A204.1 (cell line): Measurements from ENCODE around the gene SRD5A1.
"Not testable (repeated sequence)": the region's sequence is repeated elsewhere in the genome, so short reads cannot be mapped to it uniquely, and the experiment has no call there.

Source experiments
- FAIRE-seq: peaks from 2 replicates; lab custom pipeline; 2012; peaks lifted over from hg19 to GRCh38; lab: Jason Lieb, UNC

The SRD5A1 gene

DNA sequence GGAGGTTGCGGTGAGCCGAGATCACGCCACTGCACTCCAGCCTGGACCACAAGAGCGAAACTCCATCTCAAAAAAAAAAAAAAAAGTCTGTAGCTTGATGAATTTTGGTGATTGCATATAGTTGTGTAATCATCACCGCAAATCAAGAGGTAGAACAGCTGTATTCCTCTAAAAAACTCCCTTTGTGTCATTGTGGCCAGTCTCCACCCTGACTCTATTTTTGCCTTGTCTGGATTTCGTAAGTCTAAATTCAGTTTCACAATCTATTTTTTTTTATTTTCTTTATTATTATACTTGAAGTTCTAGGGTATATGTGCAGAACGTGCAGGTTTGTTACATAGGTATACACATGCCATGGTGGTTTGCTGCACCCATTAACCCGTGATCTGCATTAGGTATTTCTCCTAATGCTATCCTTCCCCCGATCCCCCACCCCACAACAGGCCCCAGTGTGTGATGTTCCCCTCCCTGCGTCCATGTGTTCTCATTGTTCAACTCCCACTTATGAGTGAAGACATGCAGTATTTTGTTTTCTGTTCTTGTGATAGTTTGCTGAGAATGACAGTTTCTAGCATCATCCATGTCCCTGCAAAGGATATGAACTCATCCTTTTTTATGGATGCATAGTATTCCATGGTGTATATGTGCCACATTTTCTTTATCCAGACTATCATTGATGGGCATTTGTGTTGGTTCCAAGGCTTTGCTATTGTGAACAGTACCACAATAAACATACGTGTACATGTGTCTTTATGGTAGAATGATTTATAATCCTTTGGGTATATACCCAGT is 12.5 kb downstream of the SRD5A1 start:
- FAIRE-seq: not testable (repeated sequence)

DNA sequence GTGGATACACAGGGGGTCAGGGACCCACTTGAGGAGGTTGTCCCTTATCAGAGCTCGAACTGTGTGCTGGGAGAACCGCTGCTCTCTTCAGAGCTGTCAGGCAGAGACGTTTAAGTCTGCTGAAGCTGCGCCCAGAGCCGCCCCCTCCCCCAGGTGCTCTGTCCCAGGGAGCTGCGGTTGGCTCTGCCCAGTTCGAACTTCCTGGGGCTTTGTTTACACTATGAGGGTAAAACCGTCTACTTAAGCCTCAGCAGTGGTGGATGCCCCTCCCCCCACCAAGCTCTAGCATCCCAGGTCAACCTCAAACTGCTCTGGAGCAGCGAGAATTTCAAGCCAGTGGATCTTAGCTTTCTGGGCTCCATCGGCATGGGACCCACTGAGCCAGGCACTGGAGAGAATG is 15.9 kb downstream of the SRD5A1 start:
- FAIRE-seq: no peak

DNA sequence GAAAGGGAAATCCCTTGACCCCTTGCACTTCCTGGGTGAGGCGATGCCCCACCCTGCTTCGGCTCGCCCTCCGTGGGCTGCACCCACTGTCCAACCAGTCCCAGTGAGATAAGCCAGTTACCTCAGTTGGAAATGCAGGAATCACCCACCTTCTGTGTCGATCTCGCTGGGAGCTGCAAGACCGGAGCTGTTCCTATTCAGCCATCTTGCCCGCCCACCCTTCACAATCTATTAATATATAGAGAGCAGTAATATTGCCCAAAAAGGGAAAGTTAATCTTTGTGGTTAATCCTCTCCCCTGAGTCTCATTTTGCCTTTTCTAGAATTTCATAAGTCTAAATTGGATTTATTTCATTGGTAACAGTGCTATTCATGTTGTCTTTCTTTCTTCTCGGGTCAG is 16.4 kb downstream of the SRD5A1 start:
- FAIRE-seq: no peak

DNA sequence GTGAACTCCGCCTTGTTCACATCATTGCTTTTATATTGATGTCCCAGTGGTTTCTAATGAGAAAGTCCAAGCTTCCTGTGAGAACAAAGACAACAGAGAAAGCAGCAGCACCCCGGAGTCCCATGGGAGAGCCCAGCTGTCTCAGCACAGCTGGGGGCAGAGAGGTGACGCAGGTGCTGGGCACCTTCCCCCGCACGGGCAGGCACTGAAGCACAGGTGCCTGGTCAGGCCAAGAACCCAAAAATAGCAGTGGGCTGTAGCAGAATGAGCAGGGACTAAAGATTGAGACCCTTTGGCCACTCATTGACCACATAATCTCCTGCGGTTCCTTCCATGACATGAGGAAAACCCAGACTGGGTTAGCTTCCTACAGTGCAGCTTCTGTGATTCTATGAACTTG is 18.8 kb downstream of the SRD5A1 start:
- no peak for FAIRE-seq

DNA sequence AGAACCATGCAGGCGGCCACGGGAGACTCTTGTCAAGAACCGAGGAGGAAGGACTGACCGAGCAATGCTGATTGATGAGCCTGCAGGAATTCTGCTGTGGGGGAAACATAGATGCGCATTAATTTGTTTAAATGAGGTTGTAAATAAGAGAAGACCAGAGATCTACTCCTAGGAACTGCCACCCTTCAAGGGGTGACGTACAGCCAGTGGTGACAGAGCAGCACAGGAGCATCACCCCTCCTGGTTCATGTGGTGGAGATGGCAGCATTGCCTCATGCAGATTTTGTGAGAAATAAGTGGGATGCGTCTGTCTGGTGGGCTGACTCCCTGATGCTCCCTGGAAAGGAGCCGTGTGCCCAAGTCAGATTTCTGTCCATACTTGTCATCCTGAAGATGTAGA is 22.2 kb downstream of the SRD5A1 start:
- no peak for FAIRE-seq

DNA sequence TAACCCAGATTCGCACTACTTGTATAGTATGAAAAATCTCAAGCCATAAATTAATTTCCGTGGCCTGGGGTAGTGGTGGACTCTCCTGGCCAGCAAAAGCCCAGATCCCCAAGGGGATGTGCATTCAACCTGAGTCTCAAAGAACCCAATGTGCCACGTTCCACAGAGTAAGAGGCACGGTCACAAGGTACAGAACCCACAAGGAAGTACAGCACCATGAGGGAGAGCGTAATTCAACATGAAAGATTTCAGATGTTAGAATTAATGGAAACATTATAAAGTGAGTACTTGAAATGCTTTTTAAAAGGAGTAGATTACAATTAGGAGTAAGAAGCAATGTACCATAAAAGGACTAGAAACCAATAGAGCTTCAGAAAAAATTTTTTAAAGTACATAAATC is 23.4 kb downstream of the SRD5A1 start:
- no peak for FAIRE-seq

DNA sequence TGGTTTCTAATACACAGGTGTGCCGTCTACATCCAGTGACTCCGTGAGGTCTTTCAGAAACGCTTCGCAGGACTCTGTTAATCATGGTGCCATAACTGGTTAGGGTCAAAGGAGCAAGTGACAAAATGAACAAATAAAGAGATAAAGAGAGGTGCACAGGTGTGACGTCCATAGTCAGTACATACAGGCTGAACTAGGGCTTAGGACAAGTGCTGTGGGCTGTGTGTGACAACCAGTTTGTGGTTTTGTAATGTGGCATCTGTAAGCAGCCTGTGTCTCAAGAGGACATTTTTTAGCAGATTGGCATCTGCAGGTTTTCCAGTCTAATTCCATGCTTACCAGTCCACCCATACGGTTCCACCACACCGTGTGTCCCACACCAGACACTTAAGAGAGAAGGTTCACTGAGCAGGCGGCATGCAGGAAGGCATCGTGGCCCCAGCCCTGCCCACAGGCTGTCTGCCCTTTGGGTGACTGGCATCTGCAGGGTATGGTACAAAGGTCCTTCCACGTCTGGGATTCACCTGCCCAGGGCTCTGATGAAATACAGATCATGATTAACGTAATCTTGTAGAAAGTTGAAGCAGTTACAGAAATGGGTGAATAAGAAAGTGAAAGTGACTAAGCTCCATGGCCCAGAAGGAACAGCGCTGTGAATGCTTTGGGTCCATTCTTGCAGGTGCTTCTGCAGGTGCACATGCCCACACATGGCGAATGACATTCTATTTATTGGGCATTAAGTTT is 26.9 kb downstream of the SRD5A1 start:
- FAIRE-seq: no peak

DNA sequence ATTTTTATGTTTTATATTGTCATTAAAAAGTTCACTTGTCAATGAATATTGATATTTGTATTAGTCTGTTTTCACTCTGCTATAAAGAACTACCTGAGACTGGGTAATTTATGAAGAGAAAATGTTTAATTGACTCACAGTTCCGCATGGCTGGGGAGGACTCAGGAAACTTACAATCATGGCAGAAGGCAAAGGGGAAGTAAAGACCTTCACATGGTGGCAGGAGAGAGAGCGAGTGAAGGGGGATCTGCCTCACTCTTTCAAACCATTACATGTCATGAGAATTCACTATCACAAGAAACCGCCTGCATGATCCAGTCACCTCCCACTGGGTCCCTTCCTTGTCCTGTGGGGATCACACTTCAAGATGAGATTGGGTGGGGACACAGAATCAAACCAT is 27.4 kb downstream of the SRD5A1 start:
- no peak for FAIRE-seq

DNA sequence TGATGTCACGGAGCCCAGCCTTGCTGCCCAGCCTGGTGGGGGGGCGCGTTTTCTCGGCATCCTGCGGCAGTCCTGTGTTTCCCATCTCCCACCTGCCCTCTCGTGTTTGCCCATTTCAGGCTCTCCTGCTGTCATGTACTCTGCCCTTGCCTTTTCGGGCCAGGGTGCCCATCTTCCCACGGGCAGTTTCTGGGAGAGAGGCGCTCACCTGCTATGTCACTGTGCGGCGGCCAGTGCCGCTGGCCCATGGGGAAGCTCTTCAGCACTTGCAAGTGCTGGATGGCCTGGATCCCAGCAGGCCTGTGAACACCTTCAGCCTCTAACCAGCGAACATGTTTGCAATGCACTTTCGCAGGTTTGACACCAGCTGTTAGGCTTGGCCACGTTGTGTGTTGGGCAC is 33.5 kb downstream of the SRD5A1 start:
- no peak for FAIRE-seq

DNA sequence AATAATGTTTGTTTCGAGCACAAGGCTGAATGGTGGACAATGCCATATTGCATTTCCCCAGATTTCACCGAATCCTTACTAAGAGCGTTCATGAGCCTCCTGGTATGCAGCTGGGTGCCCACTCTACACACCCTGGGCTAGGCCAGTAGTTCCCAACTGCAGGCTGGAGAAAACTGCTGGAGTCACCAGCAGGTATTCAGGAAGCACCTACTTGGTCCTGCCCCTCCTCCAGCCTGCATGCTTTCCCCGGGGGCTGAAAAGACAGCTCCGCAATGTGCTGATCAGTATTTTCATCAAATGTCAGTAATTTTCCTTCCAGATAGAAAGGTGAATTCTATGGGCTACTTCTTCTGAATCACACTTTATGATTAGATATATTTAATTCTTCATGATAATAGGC is 34.4 kb downstream of the SRD5A1 start:
- no peak for FAIRE-seq

DNA sequence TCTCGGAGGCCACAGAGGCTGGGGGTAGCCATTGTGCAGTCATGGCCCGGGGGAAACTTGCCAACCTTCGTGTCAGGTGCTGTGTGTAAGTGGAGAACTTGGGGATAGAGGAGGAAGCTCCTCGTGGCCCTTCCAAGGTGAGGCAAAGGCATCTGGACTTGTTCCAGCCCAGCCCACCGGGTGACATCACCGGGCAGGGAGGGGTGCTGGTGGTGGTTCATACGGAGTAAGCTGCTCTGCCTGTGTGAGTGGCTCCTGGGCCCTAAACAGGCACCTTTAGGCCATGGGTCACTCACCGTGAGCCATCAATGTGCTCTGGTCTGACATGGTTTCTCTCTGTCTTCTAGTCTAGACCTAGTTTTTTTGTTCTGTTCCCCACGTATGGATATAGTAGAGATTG is 35.5 kb downstream of the SRD5A1 start:
- not testable (repeated sequence) for FAIRE-seq

DNA sequence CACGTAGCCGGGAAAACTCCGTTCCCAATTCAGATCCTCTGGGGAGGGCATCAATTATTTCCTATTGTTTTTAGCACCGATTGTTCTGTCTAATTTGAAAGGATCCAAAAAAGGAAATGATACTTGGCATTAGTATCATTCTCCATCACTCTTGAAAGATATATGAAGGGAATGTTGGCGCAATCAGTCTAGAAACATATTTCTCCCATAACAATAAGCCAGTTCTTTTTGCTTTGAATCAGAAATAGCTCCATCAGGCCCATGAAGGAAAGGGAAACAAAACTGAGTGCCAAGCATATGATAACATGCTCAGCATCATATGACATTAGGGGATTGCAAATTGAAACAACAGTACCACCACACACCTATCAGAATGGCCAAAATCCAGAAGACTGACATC is 39.8 kb downstream of the SRD5A1 start:
- FAIRE-seq: no peak

DNA sequence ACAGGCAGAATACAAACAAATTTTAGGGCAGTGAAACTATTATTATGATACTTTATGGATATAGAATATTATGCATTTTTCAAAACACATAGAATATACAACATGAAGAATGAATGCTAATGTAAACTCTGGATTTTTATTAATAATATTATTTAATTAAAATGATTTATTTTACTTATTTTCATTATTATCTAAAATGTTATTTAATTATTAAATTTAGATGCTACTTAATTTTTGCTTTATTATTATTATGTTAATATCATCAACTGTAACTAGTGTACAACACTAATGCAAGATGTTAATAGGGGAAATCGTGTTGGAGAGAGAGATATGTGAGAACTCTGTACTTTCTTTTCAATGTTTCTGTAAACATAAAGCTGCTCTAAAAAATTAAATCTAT is 40.7 kb downstream of the SRD5A1 start:
- peak; percentile 78 for FAIRE-seq

DNA sequence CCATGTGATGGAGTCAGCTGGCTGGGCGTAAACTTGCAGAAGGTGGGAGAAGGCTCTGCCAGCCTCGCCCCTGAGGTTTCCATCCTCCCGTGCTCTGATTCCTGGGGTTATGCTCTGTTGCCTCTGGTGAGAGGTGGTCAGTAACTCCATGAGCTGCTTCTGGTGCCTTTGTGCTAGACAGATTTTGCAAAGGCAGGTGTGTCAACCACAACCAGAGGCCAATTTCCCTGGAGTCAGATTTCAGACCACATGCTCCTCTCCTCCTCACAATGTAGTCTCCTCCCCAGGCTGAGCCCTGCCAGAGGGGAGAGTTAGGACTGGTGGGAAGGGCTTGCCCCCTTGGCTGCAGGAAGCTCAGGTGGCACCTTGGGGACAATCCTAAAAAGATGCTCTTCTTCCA is 41.2 kb downstream of the SRD5A1 start:
- FAIRE-seq: no peak

DNA sequence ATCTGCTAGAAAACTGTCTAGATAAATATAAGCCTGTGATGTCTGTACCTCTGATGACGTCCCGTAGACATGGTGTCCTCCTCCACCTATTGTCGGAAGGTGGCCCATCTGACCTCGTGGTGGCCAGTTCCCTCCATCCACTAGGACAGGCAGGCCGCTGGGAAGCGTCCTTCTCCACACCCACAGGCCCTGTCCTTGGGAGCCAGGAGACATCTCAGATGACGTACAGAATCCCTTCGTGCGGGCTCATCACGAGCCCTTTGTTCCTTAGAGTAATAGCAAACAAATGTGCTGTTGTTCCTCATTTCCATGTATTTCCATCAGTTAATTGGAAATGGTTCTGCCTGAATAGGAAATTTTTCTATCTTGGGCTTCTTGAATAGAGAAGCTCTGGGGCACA is 41.6 kb downstream of the SRD5A1 start:
- no peak for FAIRE-seq

DNA sequence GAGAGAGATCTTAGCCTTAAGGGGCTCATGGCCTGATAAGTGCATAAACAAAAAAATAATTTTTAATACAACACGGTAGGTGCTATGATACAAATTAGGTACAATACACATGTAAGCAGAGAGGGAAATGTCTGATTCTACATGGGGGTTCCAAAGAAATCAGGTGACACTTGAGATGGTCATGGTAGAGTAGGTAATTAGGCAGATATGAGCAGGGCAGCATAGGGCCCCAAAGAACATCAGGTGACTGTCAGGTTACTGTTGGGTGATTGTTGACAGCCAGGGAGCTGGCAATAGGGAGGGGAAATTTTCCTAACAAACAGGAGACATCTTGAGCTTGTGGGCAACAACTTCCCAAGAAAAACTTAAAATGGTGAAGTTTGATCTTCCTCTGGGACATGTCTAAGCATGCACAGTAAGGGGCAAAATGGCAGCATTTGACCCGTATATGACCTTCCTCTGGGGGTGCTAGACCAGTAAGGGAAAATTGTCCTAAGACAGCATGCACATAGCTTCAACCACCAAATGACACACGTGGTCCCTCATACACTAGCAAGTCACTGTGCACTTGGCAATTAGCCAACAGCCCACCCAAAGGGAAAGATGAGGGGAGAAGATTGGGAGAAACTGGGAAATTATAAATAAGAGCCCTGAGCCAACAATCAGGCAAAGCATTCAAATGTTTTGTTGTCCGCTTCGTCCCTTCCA is 42.7 kb downstream of the SRD5A1 start:
- no peak for FAIRE-seq

DNA sequence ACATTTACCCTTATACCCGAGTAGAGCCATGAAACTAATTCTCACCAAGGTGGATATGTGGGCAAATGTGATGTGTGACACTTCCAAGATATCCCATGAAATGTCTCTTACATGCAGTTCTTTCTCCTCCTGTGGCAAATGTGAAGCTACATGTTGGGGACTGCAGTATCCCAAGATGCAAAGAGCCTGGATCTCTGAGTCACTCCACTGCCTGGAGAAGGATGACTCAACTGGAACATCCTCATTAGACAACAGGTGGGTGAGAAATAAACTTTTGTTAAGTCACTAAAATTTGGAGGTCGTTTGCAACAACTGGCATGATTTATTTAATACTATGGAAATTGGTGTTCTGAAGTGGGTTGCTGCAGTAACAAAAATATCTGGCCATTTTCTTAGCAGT is 43.5 kb downstream of the SRD5A1 start:
- no peak for FAIRE-seq

DNA sequence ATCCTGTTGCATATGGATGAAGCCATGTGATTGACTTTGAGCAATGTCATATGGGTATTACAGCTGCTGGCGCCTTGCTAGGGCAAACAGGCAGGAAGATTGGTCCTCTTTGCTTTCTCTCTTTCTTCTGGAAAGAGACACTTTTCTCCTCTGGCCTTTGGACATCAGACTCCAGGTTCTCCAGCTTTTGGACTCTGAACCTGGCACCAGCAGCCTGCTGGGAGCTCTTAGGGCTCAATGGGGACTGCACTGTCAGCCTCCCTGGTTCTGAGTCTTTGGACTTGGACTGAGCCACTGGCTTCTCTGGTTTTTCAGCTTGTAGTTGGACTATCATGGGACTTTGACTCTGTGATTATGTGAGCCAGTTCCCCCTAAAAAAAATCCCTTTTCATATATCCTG is 45.1 kb downstream of the SRD5A1 start:
- FAIRE-seq: no peak

DNA sequence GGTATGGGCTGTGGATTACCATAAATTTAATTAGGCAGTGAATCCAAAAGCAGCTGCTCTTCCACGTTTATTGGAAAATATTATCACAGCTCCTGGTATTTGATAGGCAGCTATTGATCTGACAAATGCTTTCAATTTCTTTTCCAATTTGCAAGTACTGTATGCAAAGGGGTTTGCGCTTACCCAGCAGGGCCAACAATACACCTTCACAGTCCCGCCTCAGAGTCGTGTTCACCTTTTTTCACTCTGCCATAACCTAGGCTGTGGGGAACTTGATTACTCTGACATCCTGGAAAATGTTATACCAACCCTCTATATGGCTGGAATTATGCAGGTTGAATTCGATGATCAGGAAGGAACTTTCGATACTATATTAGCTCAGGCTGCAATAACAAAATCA is 47.7 kb downstream of the SRD5A1 start:
- FAIRE-seq: no peak

DNA sequence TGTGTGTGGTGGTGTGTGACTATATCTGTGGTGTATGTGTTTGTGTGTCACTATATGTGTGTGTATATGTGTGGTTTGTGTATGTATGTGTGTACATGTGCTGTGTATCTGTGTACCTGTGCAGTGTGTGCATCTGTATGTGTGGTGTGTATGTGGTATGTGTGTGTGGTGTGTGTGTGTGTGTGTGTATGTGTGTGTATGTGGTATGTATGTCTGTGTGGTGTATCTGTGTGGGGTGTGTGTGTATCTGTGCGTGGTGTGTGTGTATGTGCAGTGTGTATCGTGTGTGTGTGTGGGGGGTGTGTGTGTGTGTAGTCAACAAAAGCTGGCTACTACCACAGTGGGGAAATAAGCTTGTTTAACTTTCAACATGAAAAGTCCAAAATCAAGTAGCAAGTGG is 48.4 kb downstream of the SRD5A1 start:
- no peak for FAIRE-seq

DNA sequence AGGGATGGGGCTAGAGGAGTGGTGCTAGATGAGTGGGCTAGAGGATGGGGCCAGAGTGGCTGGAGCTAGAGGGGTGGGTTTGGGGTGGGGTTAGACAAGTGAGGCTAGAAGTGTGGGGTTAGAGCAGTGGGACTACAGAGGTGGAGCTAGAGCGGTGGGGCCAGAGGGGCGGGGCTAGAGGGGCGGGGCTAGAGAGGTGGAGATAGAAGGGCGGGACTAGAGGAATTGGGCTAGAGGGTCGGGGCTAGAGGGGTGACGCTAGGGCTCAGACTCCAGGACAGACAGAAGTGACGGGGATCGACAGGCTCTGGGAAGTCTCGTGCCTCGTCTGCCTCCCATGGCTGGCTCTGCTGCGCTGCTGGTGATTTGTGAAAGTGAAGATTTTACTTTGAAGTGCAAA is 49.0 kb downstream of the SRD5A1 start:
- no peak for FAIRE-seq

DNA sequence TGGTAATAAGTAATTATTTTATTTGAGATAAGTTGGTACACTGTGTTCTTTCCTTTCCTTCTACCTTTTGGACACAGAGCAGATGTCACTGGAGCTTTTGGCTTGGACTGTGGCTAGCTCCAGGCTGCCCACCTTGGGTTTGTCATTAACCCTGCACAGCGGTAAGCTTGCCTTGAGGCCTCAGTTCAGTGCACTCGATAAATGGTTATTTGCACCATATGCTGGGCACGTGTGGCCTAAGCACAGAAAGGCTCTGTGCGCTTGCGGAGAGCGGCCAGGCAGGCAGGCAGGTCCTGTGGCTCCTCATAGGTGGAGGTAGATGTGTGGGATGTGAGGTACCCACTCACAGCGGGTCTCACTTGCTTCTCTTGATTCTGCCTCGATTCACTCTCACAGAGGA is 50.0 kb downstream of the SRD5A1 start:
- FAIRE-seq: no peak

DNA sequence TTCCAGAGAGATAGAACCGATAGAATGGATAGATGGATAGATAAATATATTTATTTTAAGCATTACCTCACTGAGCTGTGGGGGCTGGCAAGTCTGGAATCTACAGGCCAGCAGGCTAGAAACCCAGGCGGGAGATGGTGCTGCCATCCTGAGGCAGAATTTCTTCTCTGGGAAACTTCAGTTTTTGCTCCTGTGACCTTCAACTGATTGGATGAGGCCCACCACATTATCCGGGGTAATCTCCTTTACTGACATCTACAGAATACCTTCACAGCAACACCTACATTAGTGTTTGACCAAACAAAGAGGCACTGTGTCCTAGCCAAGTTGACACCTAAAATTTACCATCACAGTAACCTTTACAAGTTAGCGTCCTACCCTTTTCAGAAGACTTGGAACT is 50.8 kb downstream of the SRD5A1 start:
- FAIRE-seq: no peak
